Mucosa of rectum (tissue), 2 donors: Measurements from ENCODE around the gene ARID5B.
"Not testable (repeated sequence)": the region's sequence is repeated elsewhere in the genome, so short reads cannot be mapped to it uniquely, and the experiment has no call there.

ENCODE experiments used
- H3K27ac ChIP-seq, 2 donors: one replicate each; pipeline ENCODE4 v1.7.0; 2013; ENCODE audit warnings: inconsistent platforms in 2 of 2, low read depth in 2 of 2, low read length in 2 of 2
- H3K27me3 ChIP-seq, 2 donors: one replicate each; pipeline ENCODE4 v1.7.0; 2013; ENCODE audit warnings: low read length in 2 of 2; ENCODE audit not compliant: control insufficient read depth in 2 of 2, insufficient read depth in 2 of 2
- H3K36me3 ChIP-seq, 2 donors: one replicate each; pipeline ENCODE4 v1.7.0; 2013; ENCODE audit warnings: low read length in 2 of 2; ENCODE audit not compliant: control insufficient read depth in 2 of 2, insufficient read depth in 2 of 2
- H3K4me1 ChIP-seq, 2 donors: one replicate each; pipeline ENCODE4 v1.7.0; 2013; ENCODE audit warnings: low read length in 2 of 2, mild to moderate bottlenecking in 1 of 2; ENCODE audit not compliant: control insufficient read depth in 2 of 2, insufficient read depth in 2 of 2
- H3K4me3 ChIP-seq, 2 donors: one replicate each; pipeline ENCODE4 v1.7.0; 2013; ENCODE audit warnings: low read length in 2 of 2
- H3K9ac ChIP-seq, 2 donors: one replicate each; pipeline ENCODE4 v1.7.0; 2013; ENCODE audit warnings: low read length in 2 of 2, low read depth in 1 of 2, mild to moderate bottlenecking in 1 of 2
- H3K9me3 ChIP-seq, 2 donors: one replicate each; pipeline ENCODE4 v1.7.0; 2013; ENCODE audit warnings: low read length in 2 of 2; ENCODE audit not compliant: control insufficient read depth in 2 of 2
- donor health status: healthy.
- donor health status: Normal muscosa, but diverticular disease.

ARID5B gene

GRCh38 chr10:62025901-62026879, 124.7 kb downstream of the ARID5B start:
- Histone ChIP-seq H3K36me3 (no peaks in the 10 kb centered on the region), H3K4me3 (no peak overlapping the region), H3K9ac (no peak overlapping the region), H3K27me3 (no peaks in the 10 kb centered on the region), H3K9me3 (no peaks in the 10 kb centered on the region), H3K4me1 (peaks cover 0 to 6% of the 10 kb centered on the region in 2 donors), H3K27ac (no peak overlapping the region)

- H3K27me3 ChIP-seq: no peaks in the 10 kb centered on the region
- H3K36me3 ChIP-seq: no peaks in the 10 kb centered on the region
- no peaks in the 10 kb centered on the region for H3K9me3 ChIP-seq
- H3K4me1 ChIP-seq: peaks cover 0 to 6% of the 10 kb centered on the region in 2 donors
- H3K9ac ChIP-seq: no peak overlapping the region
- H3K4me3 ChIP-seq: no peak overlapping the region
- no peak overlapping the region for H3K27ac ChIP-seq
Measured at GRCh38 chr10:62027841-62028501, 126.5 kb downstream of the ARID5B start.

GRCh38 chr10:62028502-62028842, 127.0 kb downstream of the ARID5B start:
- H3K27me3 ChIP-seq, H3K4me1 ChIP-seq, H3K9me3 ChIP-seq, H3K9ac ChIP-seq, H3K36me3 ChIP-seq, H3K27ac ChIP-seq, H3K4me3 ChIP-seq: not testable (repeated sequence)

- Histone ChIP-seq H3K9ac (no peak overlapping the region), H3K27me3 (no peaks in the 10 kb centered on the region), H3K9me3 (no peaks in the 10 kb centered on the region), H3K36me3 (no peaks in the 10 kb centered on the region), H3K4me1 (peaks cover 2 to 6% of the 10 kb centered on the region in 2 donors), H3K27ac (no peak overlapping the region), H3K4me3 (no peak overlapping the region)
Measured at GRCh38 chr10:62029401-62029800, 127.9 kb downstream of the ARID5B start.

- no peak overlapping the region for H3K27ac ChIP-seq
- no peaks in the 10 kb centered on the region for H3K36me3 ChIP-seq
- no peak overlapping the region for H3K9ac ChIP-seq
- peaks cover 0 to 3% of the 10 kb centered on the region in 2 donors for H3K4me1 ChIP-seq
- no peaks in the 10 kb centered on the region for H3K27me3 ChIP-seq
- H3K9me3 ChIP-seq: no peaks in the 10 kb centered on the region
- H3K4me3 ChIP-seq: no peak overlapping the region
Measured at GRCh38 chr10:62031507-62031906, 130.0 kb downstream of the ARID5B start.

GRCh38 chr10:62033125-62033524, 131.6 kb downstream of the ARID5B start:
- no peaks in the 10 kb centered on the region for H3K36me3 ChIP-seq
- no peaks in the 10 kb centered on the region for H3K27me3 ChIP-seq
- H3K27ac ChIP-seq: no peak overlapping the region
- no peaks in the 10 kb centered on the region for H3K9me3 ChIP-seq
- H3K9ac ChIP-seq: no peak overlapping the region
- peaks cover 5 to 17% of the 10 kb centered on the region in 2 donors for H3K4me1 ChIP-seq
- H3K4me3 ChIP-seq: no peak overlapping the region

GRCh38 chr10:62034096-62034640, 132.7 kb downstream of the ARID5B start:
- Histone ChIP-seq H3K4me1 (peaks cover 13 to 26% of the 10 kb centered on the region in 2 donors), H3K36me3 (no peaks in the 10 kb centered on the region), H3K9ac (no peak overlapping the region), H3K27ac (no peak overlapping the region), H3K4me3 (no peak overlapping the region), H3K9me3 (no peaks in the 10 kb centered on the region), H3K27me3 (no peaks in the 10 kb centered on the region)

- peak overlapping the region; percentile 39 to 54 for H3K27ac ChIP-seq
- no peaks in the 10 kb centered on the region for H3K36me3 ChIP-seq
- no peaks in the 10 kb centered on the region for H3K9me3 ChIP-seq
- H3K27me3 ChIP-seq: no peaks in the 10 kb centered on the region
- H3K9ac ChIP-seq: no peak overlapping the region
- H3K4me3 ChIP-seq: no peak overlapping the region
- peaks cover 14 to 35% of the 10 kb centered on the region in 2 donors for H3K4me1 ChIP-seq
Measured at GRCh38 chr10:62036186-62037081, 134.9 kb downstream of the ARID5B start.

- Histone ChIP-seq H3K27me3 (no peaks in the 10 kb centered on the region), H3K9ac (no peak overlapping the region), H3K9me3 (no peaks in the 10 kb centered on the region), H3K36me3 (no peaks in the 10 kb centered on the region), H3K4me1 (peaks cover 16 to 35% of the 10 kb centered on the region in 2 donors), H3K4me3 (peak overlapping the region in 1 of 2 donors; percentile 45), H3K27ac (peak overlapping the region; percentile 39 to 54)
Measured at GRCh38 chr10:62037166-62037831, 135.8 kb downstream of the ARID5B start.
